HepG2 (cell line): ENCODE measurements around the gene MPST. TPM values are rescaled to one million over a fixed set of nuclear protein-coding genes. Genes with fewer than 3 reads are reported as not detected.

Source experiments
- ASH2L ChIP-seq: fragments of 300-600, 200-600 bp; sonication (generic); IDR thresholded peaks from 2 replicates; pipeline ENCODE4 v1.7.0; 2017; ENCODE audit warnings: low read depth, mild to moderate bottlenecking, moderate library complexity, mixed read lengths, low read length; ENCODE audit not compliant: insufficient read length
- FOXC1 ChIP-seq: sonication (generic); formaldehyde crosslinking; IDR thresholded peaks from 2 replicates; pipeline ENCODE4 v1.8.0; 2022; ENCODE audit warnings: mild to moderate bottlenecking, missing genetic modification reagents, borderline replicate concordance
- GPN1 ChIP-seq: sonication (generic); formaldehyde crosslinking; IDR thresholded peaks from 2 replicates; pipeline ENCODE4 v1.5.1; 2020; ENCODE audit warnings: missing genetic modification reagents, borderline replicate concordance
- MLLT10 ChIP-seq: sonication (generic); formaldehyde crosslinking; IDR thresholded peaks from 2 replicates; pipeline ENCODE4 v1.4.0; 2020; ENCODE audit warnings: missing genetic modification reagents
- RARG ChIP-seq: sonication (generic); formaldehyde crosslinking; IDR thresholded peaks from 2 replicates; pipeline ENCODE4 v1.4.0; 2020; ENCODE audit warnings: low read depth, mild to moderate bottlenecking, missing genetic modification reagents
- SPEN ChIP-seq: sonication (generic); formaldehyde crosslinking; IDR thresholded peaks from 2 replicates; pipeline ENCODE4 v1.5.1; 2020; ENCODE audit warnings: low read depth, mild to moderate bottlenecking, missing genetic modification reagents
- UBTF ChIP-seq: sonication (generic); formaldehyde crosslinking; IDR thresholded peaks from 2 replicates; pipeline ENCODE4 v1.4.0; 2020; ENCODE audit warnings: mild to moderate bottlenecking, missing genetic modification reagents
- ZNF549 ChIP-seq: sonication (generic); formaldehyde crosslinking; IDR thresholded peaks from 2 replicates; pipeline ENCODE4 v1.5.0; 2020; ENCODE audit warnings: missing genetic modification reagents
- ZNF580 ChIP-seq: IDR thresholded peaks from 2 replicates; pipeline ENCODE4 v1.6.1; 2016; ENCODE audit warnings: low read depth, borderline replicate concordance
- ZNF589 ChIP-seq: sonication (generic); formaldehyde crosslinking; conservative IDR thresholded peaks from 2 replicates; pipeline ENCODE4 v1.8.0; 2022; ENCODE audit warnings: mild to moderate bottlenecking, moderate library complexity, missing genetic modification reagents
- ZNF749 ChIP-seq: sonication (generic); formaldehyde crosslinking; IDR thresholded peaks from 2 replicates; pipeline ENCODE4 v1.8.0; 2022; ENCODE audit warnings: mild to moderate bottlenecking, missing genetic modification reagents, moderate library complexity, borderline replicate concordance
- polyA plus RNA-seq, 8 experiments: library from polyadenylated mRNA; depleted of rRNA in 3 of 8; stranded (reverse) in 7 of 8; unstranded in 1 of 8; fragments of >200 nt; fragmentation: Illumina TruSeq in 4 of 8; extraction: Trizol in 4 of 8; gene quantifications; 2 replicates each; pipeline versions ENCODE4 v1.2.1 to v1.2.3, GENCODE V29; 2011 to 2016; ENCODE audit warnings: low read depth in 4 of 8, missing spikeins in 1 of 8, mixed read lengths in 1 of 8; ENCODE audit not compliant: insufficient read depth in 1 of 8
- total RNA-seq, 5 experiments: library from RNA; depleted of rRNA; stranded (reverse); fragments of >200 nt; fragmentation: Illumina TruSeq; extraction: Trizol; gene quantifications; 2 replicates each; pipeline ENCODE4 v1.2.3, GENCODE V29; 2016; ENCODE audit warnings: low read depth in 1 of 5
- TF ChIP-seq, protein P1 (sequence below): sonication (generic); formaldehyde crosslinking; IDR thresholded peaks from 2 replicates; pipeline ENCODE4 v1.4.0; 2020; ENCODE audit warnings: missing genetic modification reagents
- TF ChIP-seq, protein P2 (sequence below): sonication (generic); formaldehyde crosslinking; IDR thresholded peaks from 2 replicates; pipeline ENCODE4 v1.4.0; 2020; ENCODE audit warnings: missing genetic modification reagents, mild to moderate bottlenecking, borderline replicate concordance
- TF ChIP-seq, protein P3 (sequence below): sonication (generic); formaldehyde crosslinking; IDR thresholded peaks from 2 replicates; pipeline ENCODE4 v1.4.0; 2020; ENCODE audit warnings: missing genetic modification reagents, borderline replicate concordance
- TF ChIP-seq, protein P4 (sequence below): sonication (generic); formaldehyde crosslinking; IDR thresholded peaks from 2 replicates; pipeline ENCODE4 v1.4.0; 2020; ENCODE audit warnings: missing genetic modification reagents

MPST gene
- total and polyA plus RNA-seq, 2 of the 13 experiments (the other 11 are each of a cell fraction or from before 2014, with no cell fraction given), result 133 to 141 TPM

GRCh38 chr22:37032535-37033460 is 13.3 kb downstream of the MPST start (continued):
- TF ChIP-seq ZNF549 (CRISPR knock-in tag) (no peak), UBTF (peak; percentile 68), RARG (CRISPR knock-in tag) (no peak), ZNF749 (CRISPR knock-in tag) (peak; percentile 66; the same call in 1 of the 2 replicates), ZNF589 (CRISPR knock-in tag) (peak; percentile 76), ASH2L (peak; percentile 65), ZNF580 (CRISPR knock-in tag) (no peak; the same call in 1 of the 2 replicates), FOXC1 (CRISPR knock-in tag) (peak; percentile 92), GPN1 (CRISPR knock-in tag) (no peak), SPEN (peak; percentile 13; the same call in 1 of the 2 replicates), MLLT10 (CRISPR knock-in tag) (no peak)
- TF ChIP-seq, protein P1, sequence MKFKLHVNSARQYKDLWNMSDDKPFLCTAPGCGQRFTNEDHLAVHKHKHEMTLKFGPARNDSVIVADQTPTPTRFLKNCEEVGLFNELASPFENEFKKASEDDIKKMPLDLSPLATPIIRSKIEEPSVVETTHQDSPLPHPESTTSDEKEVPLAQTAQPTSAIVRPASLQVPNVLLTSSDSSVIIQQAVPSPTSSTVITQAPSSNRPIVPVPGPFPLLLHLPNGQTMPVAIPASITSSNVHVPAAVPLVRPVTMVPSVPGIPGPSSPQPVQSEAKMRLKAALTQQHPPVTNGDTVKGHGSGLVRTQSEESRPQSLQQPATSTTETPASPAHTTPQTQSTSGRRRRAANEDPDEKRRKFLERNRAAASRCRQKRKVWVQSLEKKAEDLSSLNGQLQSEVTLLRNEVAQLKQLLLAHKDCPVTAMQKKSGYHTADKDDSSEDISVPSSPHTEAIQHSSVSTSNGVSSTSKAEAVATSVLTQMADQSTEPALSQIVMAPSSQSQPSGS, result peak; percentile 98
- TF ChIP-seq, protein P2, sequence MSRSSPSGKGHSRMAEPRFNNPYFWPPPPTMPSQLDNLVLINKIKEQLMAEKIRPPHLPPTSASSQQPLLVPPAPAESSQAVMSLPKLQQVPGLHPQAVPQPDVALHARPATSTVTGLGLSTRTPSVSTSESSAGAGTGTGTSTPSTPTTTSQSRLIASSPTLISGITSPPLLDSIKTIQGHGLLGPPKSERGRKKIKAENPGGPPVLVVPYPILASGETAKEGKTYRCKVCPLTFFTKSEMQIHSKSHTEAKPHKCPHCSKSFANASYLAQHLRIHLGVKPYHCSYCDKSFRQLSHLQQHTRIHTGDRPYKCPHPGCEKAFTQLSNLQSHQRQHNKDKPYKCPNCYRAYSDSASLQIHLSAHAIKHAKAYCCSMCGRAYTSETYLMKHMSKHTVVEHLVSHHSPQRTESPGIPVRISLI (CRISPR knock-in tag), result no peak
- TF ChIP-seq, protein P3, sequence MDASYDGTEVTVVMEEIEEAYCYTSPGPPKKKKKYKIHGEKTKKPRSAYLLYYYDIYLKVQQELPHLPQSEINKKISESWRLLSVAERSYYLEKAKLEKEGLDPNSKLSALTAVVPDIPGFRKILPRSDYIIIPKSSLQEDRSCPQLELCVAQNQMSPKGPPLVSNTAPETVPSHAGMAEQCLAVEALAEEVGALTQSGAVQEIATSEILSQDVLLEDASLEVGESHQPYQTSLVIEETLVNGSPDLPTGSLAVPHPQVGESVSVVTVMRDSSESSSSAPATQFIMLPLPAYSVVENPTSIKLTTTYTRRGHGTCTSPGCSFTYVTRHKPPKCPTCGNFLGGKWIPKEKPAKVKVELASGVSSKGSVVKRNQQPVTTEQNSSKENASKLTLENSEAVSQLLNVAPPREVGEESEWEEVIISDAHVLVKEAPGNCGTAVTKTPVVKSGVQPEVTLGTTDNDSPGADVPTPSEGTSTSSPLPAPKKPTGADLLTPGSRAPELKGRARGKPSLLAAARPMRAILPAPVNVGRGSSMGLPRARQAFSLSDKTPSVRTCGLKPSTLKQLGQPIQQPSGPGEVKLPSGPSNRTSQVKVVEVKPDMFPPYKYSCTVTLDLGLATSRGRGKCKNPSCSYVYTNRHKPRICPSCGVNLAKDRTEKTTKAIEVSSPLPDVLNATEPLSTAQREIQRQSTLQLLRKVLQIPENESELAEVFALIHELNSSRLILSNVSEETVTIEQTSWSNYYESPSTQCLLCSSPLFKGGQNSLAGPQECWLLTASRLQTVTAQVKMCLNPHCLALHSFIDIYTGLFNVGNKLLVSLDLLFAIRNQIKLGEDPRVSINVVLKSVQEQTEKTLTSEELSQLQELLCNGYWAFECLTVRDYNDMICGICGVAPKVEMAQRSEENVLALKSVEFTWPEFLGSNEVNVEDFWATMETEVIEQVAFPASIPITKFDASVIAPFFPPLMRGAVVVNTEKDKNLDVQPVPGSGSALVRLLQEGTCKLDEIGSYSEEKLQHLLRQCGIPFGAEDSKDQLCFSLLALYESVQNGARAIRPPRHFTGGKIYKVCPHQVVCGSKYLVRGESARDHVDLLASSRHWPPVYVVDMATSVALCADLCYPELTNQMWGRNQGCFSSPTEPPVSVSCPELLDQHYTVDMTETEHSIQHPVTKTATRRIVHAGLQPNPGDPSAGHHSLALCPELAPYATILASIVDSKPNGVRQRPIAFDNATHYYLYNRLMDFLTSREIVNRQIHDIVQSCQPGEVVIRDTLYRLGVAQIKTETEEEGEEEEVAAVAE (CRISPR knock-in tag), result peak; percentile 75; the same call in 1 of the 2 replicates
- TF ChIP-seq, protein P4, sequence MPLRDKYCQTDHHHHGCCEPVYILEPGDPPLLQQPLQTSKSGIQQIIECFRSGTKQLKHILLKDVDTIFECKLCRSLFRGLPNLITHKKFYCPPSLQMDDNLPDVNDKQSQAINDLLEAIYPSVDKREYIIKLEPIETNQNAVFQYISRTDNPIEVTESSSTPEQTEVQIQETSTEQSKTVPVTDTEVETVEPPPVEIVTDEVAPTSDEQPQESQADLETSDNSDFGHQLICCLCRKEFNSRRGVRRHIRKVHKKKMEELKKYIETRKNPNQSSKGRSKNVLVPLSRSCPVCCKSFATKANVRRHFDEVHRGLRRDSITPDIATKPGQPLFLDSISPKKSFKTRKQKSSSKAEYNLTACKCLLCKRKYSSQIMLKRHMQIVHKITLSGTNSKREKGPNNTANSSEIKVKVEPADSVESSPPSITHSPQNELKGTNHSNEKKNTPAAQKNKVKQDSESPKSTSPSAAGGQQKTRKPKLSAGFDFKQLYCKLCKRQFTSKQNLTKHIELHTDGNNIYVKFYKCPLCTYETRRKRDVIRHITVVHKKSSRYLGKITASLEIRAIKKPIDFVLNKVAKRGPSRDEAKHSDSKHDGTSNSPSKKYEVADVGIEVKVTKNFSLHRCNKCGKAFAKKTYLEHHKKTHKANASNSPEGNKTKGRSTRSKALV (CRISPR knock-in tag), result no peak
